Tibial artery (tissue), 4 donors: ENCODE measurements around the gene INF2.
A peak's percentile ranks its signal among the peaks of the same experiment; 100 is the strongest.

Experiments
- DNase-seq, 2 donors: peaks; one replicate each; pipeline ENCODE4 v3.0.0-alpha.2; 2019
- H3K27ac ChIP-seq, 2 donors: fragments of 200-600 bp; sonication (generic) in 1 of 2; 1 replicate in 1 of 2; 2 replicates in 1 of 2; pipeline ENCODE4 v1.5.1; 2018 to 2019; ENCODE audit warnings: mild to moderate bottlenecking in 1 of 2
- H3K27me3 ChIP-seq, 2 donors: fragments of 200-600 bp; sonication (generic) in 1 of 2; one replicate each; pipeline versions ENCODE4 v1.5.1 to v1.6.0; 2016 to 2019
- H3K36me3 ChIP-seq, 3 donors: fragments of 200-600 bp; sonication (generic) in 2 of 3; one replicate each; pipeline ENCODE4 v1.5.1; 2016 to 2019; ENCODE audit warnings: mild to moderate bottlenecking in 2 of 3
- H3K4me1 ChIP-seq, 4 donors: fragments of 200-600 bp; sonication (generic) in 2 of 4; 1 replicate in 3 of 4; 2 replicates in 1 of 4; pipeline ENCODE4 v1.5.1; 2016 to 2019
- H3K4me3 ChIP-seq, 2 donors: fragments of 200-600 bp; sonication (generic) in 1 of 2; 1 replicate in 1 of 2; 2 replicates in 1 of 2; pipeline ENCODE4 v1.5.1; 2018 to 2019; ENCODE audit warnings: mild to moderate bottlenecking in 2 of 2
- H3K9me3 ChIP-seq, 3 donors: fragments of 200-600 bp; sonication (generic) in 1 of 3; one replicate each; pipeline ENCODE4 v1.5.1; 2016 to 2019
- intact Hi-C: fragments of 100-400 bp; cut with DNase I; formaldehyde crosslinking; loops from one replicate; pipeline ENCODE4 v1.15.0; 2023; ENCODE audit warnings: low total_unique reads
- TF ChIP-seq, protein P1 (sequence below), 2 experiments: fragments of 200-600 bp in 1 of 2; fragments of 450-650 bp in 1 of 2; IDR thresholded peaks; one replicate each; pipeline ENCODE4 v1.5.1; 2017 to 2019; ENCODE audit warnings: antibody characterized with exemption in 2 of 2, mild to moderate bottlenecking in 1 of 2, moderate library complexity in 1 of 2

The INF2 gene

GRCh38 chr14:104714681-104715080, 25.3 kb downstream of the INF2 start:
- H3K27ac ChIP-seq = no peak overlapping the region
- H3K4me1 ChIP-seq = no peaks in the 10 kb centered on the region
- H3K27me3 ChIP-seq = no peaks in the 10 kb centered on the region
- no peaks in the 10 kb centered on the region for H3K9me3 ChIP-seq
- no peak overlapping the region for H3K4me3 ChIP-seq
- intact Hi-C loops = no loop called here
- peaks cover 72 to 99% (median 88%) of the 10 kb centered on the region in 3 donors for H3K36me3 ChIP-seq
- no peak for DNase-seq
- TF ChIP-seq, protein P1, sequence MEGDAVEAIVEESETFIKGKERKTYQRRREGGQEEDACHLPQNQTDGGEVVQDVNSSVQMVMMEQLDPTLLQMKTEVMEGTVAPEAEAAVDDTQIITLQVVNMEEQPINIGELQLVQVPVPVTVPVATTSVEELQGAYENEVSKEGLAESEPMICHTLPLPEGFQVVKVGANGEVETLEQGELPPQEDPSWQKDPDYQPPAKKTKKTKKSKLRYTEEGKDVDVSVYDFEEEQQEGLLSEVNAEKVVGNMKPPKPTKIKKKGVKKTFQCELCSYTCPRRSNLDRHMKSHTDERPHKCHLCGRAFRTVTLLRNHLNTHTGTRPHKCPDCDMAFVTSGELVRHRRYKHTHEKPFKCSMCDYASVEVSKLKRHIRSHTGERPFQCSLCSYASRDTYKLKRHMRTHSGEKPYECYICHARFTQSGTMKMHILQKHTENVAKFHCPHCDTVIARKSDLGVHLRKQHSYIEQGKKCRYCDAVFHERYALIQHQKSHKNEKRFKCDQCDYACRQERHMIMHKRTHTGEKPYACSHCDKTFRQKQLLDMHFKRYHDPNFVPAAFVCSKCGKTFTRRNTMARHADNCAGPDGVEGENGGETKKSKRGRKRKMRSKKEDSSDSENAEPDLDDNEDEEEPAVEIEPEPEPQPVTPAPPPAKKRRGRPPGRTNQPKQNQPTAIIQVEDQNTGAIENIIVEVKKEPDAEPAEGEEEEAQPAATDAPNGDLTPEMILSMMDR (IDR thresholded peaks at IDR 0.05) = no peak

- no peaks in the 10 kb centered on the region for H3K9me3 ChIP-seq
- H3K4me1 ChIP-seq = no peaks in the 10 kb centered on the region
- no peaks in the 10 kb centered on the region for H3K27me3 ChIP-seq
- no peak overlapping the region for H3K27ac ChIP-seq
- intact Hi-C loops = no loop called here
- H3K4me3 ChIP-seq = no peak overlapping the region
- H3K36me3 ChIP-seq = peaks cover 66 to 96% (median 86%) of the 10 kb centered on the region in 3 donors
- TF ChIP-seq, protein P1 (IDR thresholded peaks at IDR 0.05) = no peak
- DNase-seq = no peak
These were observed 26.0 kb downstream of the INF2 start for GRCh38 chr14:104715416-104715815.

- intact Hi-C loops = no loop called here
- Histone ChIP-seq H3K9me3 (no peaks in the 10 kb centered on the region), H3K4me1 (no peaks in the 10 kb centered on the region), H3K27ac (no peak overlapping the region), H3K36me3 (peaks cover 62 to 92% (median 81%) of the 10 kb centered on the region in 3 donors), H3K27me3 (no peaks in the 10 kb centered on the region), H3K4me3 (no peak overlapping the region)
- DNase-seq = no peak
- TF ChIP-seq, protein P1 (IDR thresholded peaks at IDR 0.05) = no peak
These were observed 26.5 kb downstream of the INF2 start for GRCh38 chr14:104715871-104716270.

- Histone ChIP-seq H3K4me3 (no peak overlapping the region), H3K36me3 (peaks cover 49 to 79% (median 69%) of the 10 kb centered on the region in 3 donors), H3K27me3 (no peaks in the 10 kb centered on the region), H3K4me1 (peaks cover 0 to 9% (median 8%) of the 10 kb centered on the region in 4 donors), H3K9me3 (no peaks in the 10 kb centered on the region), H3K27ac (peak overlapping the region in 1 of 2 donors; percentile 1)
- intact Hi-C loops = no loop called here
- TF ChIP-seq, protein P1 (IDR thresholded peaks at IDR 0.05) = no peak
- DNase-seq = no peak
These were observed 27.7 kb downstream of the INF2 start for GRCh38 chr14:104717137-104717536.

DNA sequence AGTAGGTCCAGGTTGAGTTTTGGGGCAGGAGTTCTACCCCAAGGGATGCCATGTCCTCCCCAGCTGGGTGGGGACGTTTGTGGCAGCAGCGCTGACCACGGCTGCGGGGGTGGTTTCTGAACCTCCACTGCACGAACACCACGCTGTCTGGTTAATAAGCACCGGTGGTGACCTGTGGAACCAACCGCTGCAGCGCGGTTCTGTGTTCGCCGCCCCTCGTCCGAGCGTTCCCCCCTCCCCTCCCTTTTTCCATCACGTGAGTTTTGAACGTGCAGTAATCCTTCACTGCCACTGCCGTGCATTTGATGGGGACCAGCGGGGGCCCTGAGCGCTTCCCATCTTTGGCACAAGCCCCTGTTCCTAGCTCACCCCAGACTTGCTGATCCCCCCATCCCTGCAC, 28.2 kb downstream of the INF2 start:
- Histone ChIP-seq H3K4me1 (peaks cover 0 to 14% (median 13%) of the 10 kb centered on the region in 4 donors), H3K27me3 (no peaks in the 10 kb centered on the region), H3K4me3 (no peak overlapping the region), H3K27ac (peak overlapping the region; percentile 1 to 36), H3K36me3 (peaks cover 44 to 74% (median 64%) of the 10 kb centered on the region in 3 donors), H3K9me3 (no peaks in the 10 kb centered on the region)
- no peak for DNase-seq
- TF ChIP-seq, protein P1 (IDR thresholded peaks at IDR 0.05) = no peak
- intact Hi-C loops = no loop called here

DNA sequence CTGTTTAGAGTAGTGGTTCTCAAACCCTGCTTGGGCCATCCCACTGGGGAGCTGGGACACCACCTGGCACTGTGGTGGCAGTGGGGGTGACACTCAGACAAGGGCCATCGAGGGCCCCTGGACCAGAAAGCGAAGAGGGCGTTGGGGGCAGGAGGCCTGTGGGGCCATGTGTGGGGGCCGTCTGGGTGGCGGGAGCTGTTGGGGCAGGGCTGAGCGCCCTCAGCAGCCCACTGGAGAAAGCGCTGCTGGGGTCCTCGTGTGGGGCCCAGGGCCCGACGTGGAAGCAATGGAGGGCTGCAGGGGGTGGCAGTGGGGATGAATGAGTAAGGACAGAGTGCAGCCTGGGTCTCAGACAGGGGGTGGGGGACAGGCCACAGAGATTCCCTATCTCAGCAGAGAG, 28.7 kb downstream of the INF2 start:
- TF ChIP-seq, protein P1 (IDR thresholded peaks at IDR 0.05) = no peak
- H3K4me1 ChIP-seq = peaks cover 0 to 19% (median 18%) of the 10 kb centered on the region in 4 donors
- H3K9me3 ChIP-seq = no peaks in the 10 kb centered on the region
- H3K27me3 ChIP-seq = no peaks in the 10 kb centered on the region
- H3K4me3 ChIP-seq = no peak overlapping the region
- DNase-seq = no peak
- H3K36me3 ChIP-seq = peaks cover 39 to 69% (median 59%) of the 10 kb centered on the region in 3 donors
- intact Hi-C loops = no loop called here
- peak overlapping the region in 1 of 2 donors; percentile 36 for H3K27ac ChIP-seq
